IMR-90 (cell line): ENCODE measurements around the gene IBSP. TPM values are rescaled to one million over a fixed set of nuclear protein-coding genes. Genes with fewer than 3 reads are reported as not detected.

ENCODE experiments used
- ATAC-seq: fragments of 200-7000 bp; cut with Tn5 transposase; 2 replicates; pipeline ENCODE4 v1.9.1; 2020; ENCODE audit warnings: low read depth, mild to moderate bottlenecking, moderate library complexity
- BruUV-seq: library from RNA; stranded (reverse); fragments of 400-500 nt; replicated peaks from 2 replicates; lab custom pipeline; 2021; lab: Mats Ljungman, UMichigan
- CTCF ChIA-PET: fragments of 300-600 bp; formaldehyde crosslinking; extraction: SDS; loops from one replicate; lab custom pipeline; 2021; ENCODE audit warnings: antibody characterized with exemption; lab: Yijun Ruan, JAX
- POLR2A ChIA-PET: fragments of 300-600 bp; sonication (Branson Sonifier 250); formaldehyde crosslinking; loops from one replicate; lab custom pipeline; 2022; ENCODE audit warnings: antibody characterized with exemption; ENCODE audit not compliant: unreplicated experiment; lab: Charles Lee
- DNase-seq: peaks from one replicate; pipeline ENCODE4 v3.0.0; 2013
- H2AFZ ChIP-seq: replicated peaks from 2 replicates; pipeline ENCODE3; 2013; ENCODE audit warnings: low read length, mild to moderate bottlenecking; ENCODE audit not compliant: poor library complexity
- H2AK5ac ChIP-seq: 2 replicates; pipeline ENCODE4 v1.6.1; 2013; ENCODE audit warnings: low read depth, low read length, inconsistent platforms
- H2AK9ac ChIP-seq: replicated peaks from 2 replicates; pipeline ENCODE3; 2013; ENCODE audit warnings: mild to moderate bottlenecking, low read depth, low read length, moderate library complexity; ENCODE audit not compliant: poor library complexity
- H2BK120ac ChIP-seq: 2 replicates; pipeline ENCODE4 v1.6.1; 2013; ENCODE audit warnings: low read depth, low read length, inconsistent platforms
- H2BK15ac ChIP-seq: 3 replicates; pipeline ENCODE4 v1.6.1; 2013; ENCODE audit warnings: low read depth, low read length, inconsistent platforms
- H2BK20ac ChIP-seq: 2 replicates; pipeline ENCODE4 v1.6.1; 2013; ENCODE audit warnings: low read depth, mild to moderate bottlenecking, inconsistent platforms, low read length, moderate library complexity
- H2BK5ac ChIP-seq: 2 replicates; pipeline ENCODE4 v1.6.1; 2013; ENCODE audit warnings: mild to moderate bottlenecking, low read depth, low read length, inconsistent platforms; ENCODE audit not compliant: poor library complexity, severe bottlenecking
- H3K14ac ChIP-seq: replicated peaks from 2 replicates; pipeline ENCODE4 v1.6.1; 2013; ENCODE audit warnings: low read depth, low read length, inconsistent platforms
- H3K18ac ChIP-seq: 2 replicates; pipeline ENCODE4 v1.6.1; 2013; ENCODE audit warnings: low read depth, low read length, control low read depth
- H3K23ac ChIP-seq: 2 replicates; pipeline ENCODE4 v1.6.1; 2013; ENCODE audit warnings: low read depth, low read length, inconsistent platforms
- H3K27ac ChIP-seq: 2 replicates; pipeline ENCODE4 v1.5.1; 2013; ENCODE audit warnings: mild to moderate bottlenecking, control low read depth, low read length; ENCODE audit not compliant: insufficient read depth
- H3K27me3 ChIP-seq: 2 replicates; pipeline ENCODE4 v1.6.1; 2013; ENCODE audit warnings: low read length; ENCODE audit not compliant: control insufficient read depth, insufficient read depth
- H3K36me3 ChIP-seq: 2 replicates; pipeline ENCODE4 v1.6.1; 2013; ENCODE audit warnings: low read length, mixed read lengths; ENCODE audit not compliant: control insufficient read depth, insufficient read depth
- H3K4ac ChIP-seq: 2 replicates; pipeline ENCODE4 v1.6.1; 2013; ENCODE audit warnings: low read depth, low read length, inconsistent platforms
- H3K4me1 ChIP-seq: 2 replicates; pipeline ENCODE4 v1.6.1; 2013; ENCODE audit warnings: low read length, mixed read lengths; ENCODE audit not compliant: control insufficient read depth, insufficient read depth
- H3K4me2 ChIP-seq: 2 replicates; pipeline ENCODE4 v1.6.1; 2013; ENCODE audit warnings: low read depth, mild to moderate bottlenecking, control low read depth, low read length, moderate library complexity
- H3K4me3 ChIP-seq: 2 replicates; pipeline ENCODE4 v1.5.1; 2013; ENCODE audit warnings: low read depth, mild to moderate bottlenecking, control low read depth, low read length, moderate library complexity; ENCODE audit not compliant: insufficient read depth
- H3K56ac ChIP-seq: 2 replicates; pipeline ENCODE4 v1.6.1; 2013; ENCODE audit warnings: low read length, inconsistent platforms; ENCODE audit not compliant: insufficient read depth; ENCODE audit errors: extremely low read depth
- H3K79me1 ChIP-seq, 2 experiments: 2 replicates each; pipeline ENCODE4 v1.6.1; 2013; ENCODE audit warnings: low read length in 2 of 2, inconsistent platforms in 1 of 2, low read depth in 1 of 2
- H3K9ac ChIP-seq: 2 replicates; pipeline ENCODE4 v1.6.1; 2013; ENCODE audit warnings: low read depth, low read length, control low read depth
- H3K9me1 ChIP-seq: 2 replicates; pipeline ENCODE4 v1.6.1; 2013; ENCODE audit warnings: low read length, inconsistent platforms; ENCODE audit not compliant: insufficient read depth
- H3K9me3 ChIP-seq: 2 replicates; pipeline ENCODE4 v1.6.1; 2013; ENCODE audit warnings: low read length; ENCODE audit not compliant: control insufficient read depth, insufficient read depth
- H4K20me1 ChIP-seq: 2 replicates; pipeline ENCODE4 v1.6.1; 2013; ENCODE audit warnings: low read length, inconsistent platforms; ENCODE audit not compliant: insufficient read depth
- H4K5ac ChIP-seq: 2 replicates; pipeline ENCODE4 v1.6.1; 2013; ENCODE audit warnings: mild to moderate bottlenecking, low read depth, low read length, control low read depth
- H4K8ac ChIP-seq, 2 experiments: 2 replicates each; pipeline ENCODE4 v1.6.1; 2013; ENCODE audit warnings: low read depth in 2 of 2, low read length in 2 of 2, control low read depth in 1 of 2, inconsistent platforms in 1 of 2
- H4K91ac ChIP-seq: 2 replicates; pipeline ENCODE4 v1.6.1; 2013; ENCODE audit warnings: low read depth, low read length, inconsistent platforms; ENCODE audit not compliant: insufficient read depth
- CHD1 ChIP-seq: IDR thresholded peaks from 2 replicates; pipeline ENCODE4 v1.6.1; 2012; ENCODE audit warnings: low read depth, low read length, improper control_type of control experiment
- CTCF ChIP-seq: conservative IDR thresholded peaks from 2 replicates; pipeline ENCODE4 v1.5.1; 2012; ENCODE audit warnings: mild to moderate bottlenecking, low read depth, low read length, improper control_type of control experiment
- ELK1 ChIP-seq: fragments of 150-350 bp; IDR thresholded peaks from 2 replicates; pipeline ENCODE4 v1.6.1; 2016; ENCODE audit warnings: low read depth, mild to moderate bottlenecking, low read length, moderate library complexity, borderline replicate concordance
- MAZ ChIP-seq: IDR thresholded peaks from 2 replicates; pipeline ENCODE4 v1.6.1; 2012; ENCODE audit warnings: low read depth, mild to moderate bottlenecking, low read length, improper control_type of control experiment, moderate library complexity, borderline replicate concordance
- MXI1 ChIP-seq: IDR thresholded peaks from 2 replicates; pipeline ENCODE4 v1.6.1; 2012; ENCODE audit warnings: low read depth, mild to moderate bottlenecking, low read length, moderate library complexity, borderline replicate concordance
- RAD21 ChIP-seq: IDR thresholded peaks from 2 replicates; pipeline ENCODE4 v1.6.1; 2012; ENCODE audit warnings: low read length, improper control_type of control experiment
- SMC3 ChIP-seq: fragments of 150-350 bp; IDR thresholded peaks from 2 replicates; pipeline ENCODE4 v1.6.1; 2016; ENCODE audit warnings: low read depth, mild to moderate bottlenecking, antibody characterized with exemption, low read length, moderate library complexity
- USF2 ChIP-seq: fragments of 150-350 bp; IDR thresholded peaks from 2 replicates; pipeline ENCODE4 v1.6.1; 2017; ENCODE audit warnings: mild to moderate bottlenecking, antibody characterized with exemption, low read length, low read depth
- WGBS, 2 experiments: methylation state at CpG; one replicate each; pipeline versions ENCODE4 v1.1.5 to v1.1.7; 2013; ENCODE audit warnings: missing lambda C conversion rate in 2 of 2; ENCODE audit not compliant: insufficient read length in 1 of 2; ENCODE audit errors: extremely low coverage in 2 of 2; 5-methylcytosine and 5-hydroxymethylcytosine counted together
- dilution Hi-C: fragments of 300-500 bp; cut with HindIII; formaldehyde crosslinking; loops from one replicate; pipeline ENCODE4 v1.14.3; 2018; ENCODE audit warnings: low sequenced_read_pairs; ENCODE audit not compliant: unreplicated experiment
- in situ Hi-C: fragments of 300-500 bp; cut with MboI; formaldehyde crosslinking; loops from 3 replicates; pipeline ENCODE4 v1.14.3; 2019; ENCODE audit warnings: low sequenced_read_pairs, inconsistent platforms, mixed read lengths
- intact Hi-C: fragments of 100-400 bp; cut with micrococcal nuclease; formaldehyde crosslinking; loops from 2 replicates; pipeline ENCODE4 v1.10.0; 2022
- polyA plus RNA-seq, 3 experiments: library from polyadenylated mRNA; depleted of rRNA; stranded (reverse); fragments of >200 nt; gene quantifications; 2 replicates each; pipeline ENCODE4 v1.2.3, GENCODE V29; 2012; ENCODE audit warnings: low replicate concordance in 1 of 3
- total RNA-seq: library from RNA; depleted of rRNA; stranded (reverse); fragments of >200 nt; gene quantifications from 2 replicates; pipeline ENCODE4 v1.2.3, GENCODE V29; 2012

The IBSP gene
- total and polyA plus RNA-seq, 2 of the 4 experiments (the other 2 are of a cell fraction): not detected

GRCh38 chr4:87848622-87849351 is 49.4 kb downstream of the IBSP start:
- no peak overlapping the region for H2BK120ac ChIP-seq
- no peak overlapping the region for H3K9ac ChIP-seq
- H3K23ac ChIP-seq: no peak overlapping the region
- no peak overlapping the region for H2BK5ac ChIP-seq
- no peak overlapping the region for H3K56ac ChIP-seq
- POLR2A ChIA-PET: no interaction called here
- dilution Hi-C loops (no loop called here), intact Hi-C loops (loop anchor here (1.0 to 5.0 kb wide), 3 partner anchors 169 to 578 kb away; no protein-coding TSS in a partner anchor), in situ Hi-C loops (loop anchor here (10.0 kb wide), 1 partner anchor 304 kb away; no protein-coding TSS in a partner anchor)
- H3K4me2 ChIP-seq: peak overlapping the region; percentile 80
- H3K36me3 ChIP-seq: no peaks in the 10 kb centered on the region
- H3K18ac ChIP-seq: no peak overlapping the region
- H3K9me1 ChIP-seq: no peaks in the 10 kb centered on the region
- H3K4me3 ChIP-seq: no peak overlapping the region
- WGBS, 2 experiments: no CpG with 5 or more reads among the region's 15 CpGs
- H3K14ac ChIP-seq: no peak overlapping the region
- H2BK20ac ChIP-seq: no peak overlapping the region
- H2AK9ac ChIP-seq: no peak overlapping the region
- no peak overlapping the region for H3K4ac ChIP-seq
- TF ChIP-seq USF2: no peak
- no peak for TF ChIP-seq ELK1
- no peak for TF ChIP-seq MAZ
- TF ChIP-seq RAD21: peak; percentile 61
- no peak for TF ChIP-seq CHD1
- peak; percentile 57 for TF ChIP-seq CTCF
- TF ChIP-seq SMC3: peak; percentile 53
- TF ChIP-seq MXI1: no peak
- H4K20me1 ChIP-seq: no peaks in the 10 kb centered on the region
- H3K27ac ChIP-seq: no peak overlapping the region
- no peaks in the 10 kb centered on the region for H3K9me3 ChIP-seq
- DNase-seq (peak; percentile 56), ATAC-seq (peak; percentile 93)
- no peaks in the 10 kb centered on the region for H3K4me1 ChIP-seq
- H2AFZ ChIP-seq: peak overlapping the region; percentile 16
- H2AK5ac ChIP-seq: no peak overlapping the region
- H4K5ac ChIP-seq: no peak overlapping the region
- no peaks in the 10 kb centered on the region for H3K79me1 ChIP-seq
- no peak overlapping the region for H4K91ac ChIP-seq
- peaks cover 6% of the 10 kb centered on the region for H3K27me3 ChIP-seq
- no TSS peak for BruUV-seq
- no peak overlapping the region for H2BK15ac ChIP-seq
- CTCF ChIA-PET: interaction anchor here (0.6 to 4.1 kb wide), 13 partner anchors 10 to 495 kb away, joined by 3 to 20 read pairs (median 7); no protein-coding TSS in a partner anchor
- H4K8ac ChIP-seq: no peak overlapping the region
